Right lobe of liver (tissue), 6 donors: Measurements from ENCODE around the gene FBXL17. TPM values are rescaled to one million over a fixed set of nuclear protein-coding genes. Genes with fewer than 3 reads are reported as not detected.

Experiments
- ATAC-seq, 4 donors: fragments of 200-7000 bp; cut with Tn5 transposase; one replicate each; pipeline ENCODE4 v1.9.1; 2020; ENCODE audit warnings: mild to moderate bottlenecking in 4 of 4, moderate library complexity in 4 of 4
- DNase-seq, 3 donors: peaks; one replicate each; pipeline ENCODE4 v3.0.0-alpha.2; 2020
- H3K27ac ChIP-seq, 3 donors: fragments of 200-600 bp; one replicate each; pipeline ENCODE4 v1.8.0; 2022
- H3K27me3 ChIP-seq, 2 donors: fragments of 200-600 bp; one replicate each; pipeline ENCODE4 v1.8.0; 2022
- H3K36me3 ChIP-seq, 4 donors: fragments of 200-600 bp; sonication (generic) in 1 of 4; one replicate each; pipeline versions ENCODE4 v1.5.1 to v1.8.0; 2017 to 2022; ENCODE audit warnings: control low read depth in 1 of 4
- H3K4me1 ChIP-seq, 4 donors: fragments of 200-600 bp; sonication (generic) in 1 of 4; one replicate each; pipeline versions ENCODE4 v1.5.1 to v1.8.0; 2017 to 2022; ENCODE audit warnings: control low read depth in 1 of 4
- H3K4me3 ChIP-seq, 3 donors: fragments of 200-600 bp; one replicate each; pipeline ENCODE4 v1.8.0; 2022
- H3K9me3 ChIP-seq, 4 donors: fragments of 200-600 bp; sonication (generic) in 1 of 4; one replicate each; pipeline versions ENCODE4 v1.5.1 to v1.8.0; 2017 to 2022; ENCODE audit warnings: control low read depth in 1 of 4
- POLR2A ChIP-seq: fragments of 450-650 bp; IDR thresholded peaks from one replicate; pipeline ENCODE4 v1.6.1; 2017; ENCODE audit warnings: antibody characterized with exemption, mild to moderate bottlenecking
- WGBS: methylation state at CpG from one replicate; pipeline ENCODE4 v1.1.6; 2018; ENCODE audit warnings: low coverage, low lambda C conversion rate; ENCODE audit not compliant: insufficient coverage; ENCODE audit errors: missing lambda C conversion rate; 5-methylcytosine and 5-hydroxymethylcytosine counted together
- intact Hi-C, 2 donors: fragments of 100-400 bp; cut with DNase I; formaldehyde crosslinking; loops; one replicate each; pipeline versions ENCODE4 v1.11.2 to v1.14.1; 2022
- total RNA-seq, 6 experiments: library from RNA; depleted of rRNA in 2 of 6; stranded (reverse); fragments of >200 nt in 2 of 6; fragmentation: NEBNext Ultra II Directional in 3 of 6; extraction: Animal tissue kit (Norgen Biotek cat#: 25700) in 3 of 6; gene quantifications; one replicate each; pipeline versions ENCODE4 v1.1.0 to v1.2.4, GENCODE V29; 2016 to 2023
- TF ChIP-seq, protein P1 (sequence below), 4 donors: fragments of 200-600 bp in 3 of 4; fragments of 450-650 bp in 1 of 4; IDR thresholded peaks; one replicate each; pipeline versions ENCODE4 v1.5.1 to v1.8.0; 2016 to 2022; ENCODE audit warnings: antibody characterized with exemption in 4 of 4, mild to moderate bottlenecking in 2 of 4
- donor health status: DM: no; HTN: yes; CAD: no.
- donor health status: DM: no; HTN: no; CAD: no.
- donor health status: DM: no; HTN: no; CAD: no.
- donor health status: DM: no; HTN: yes; CAD: no.
- donor health status: DM: no; HTN: yes; CAD: no.

The FBXL17 gene
- total RNA-seq, 6 experiments from 2014 or later = 7.7 to 10.6 (median 9.1) TPM

DNA sequence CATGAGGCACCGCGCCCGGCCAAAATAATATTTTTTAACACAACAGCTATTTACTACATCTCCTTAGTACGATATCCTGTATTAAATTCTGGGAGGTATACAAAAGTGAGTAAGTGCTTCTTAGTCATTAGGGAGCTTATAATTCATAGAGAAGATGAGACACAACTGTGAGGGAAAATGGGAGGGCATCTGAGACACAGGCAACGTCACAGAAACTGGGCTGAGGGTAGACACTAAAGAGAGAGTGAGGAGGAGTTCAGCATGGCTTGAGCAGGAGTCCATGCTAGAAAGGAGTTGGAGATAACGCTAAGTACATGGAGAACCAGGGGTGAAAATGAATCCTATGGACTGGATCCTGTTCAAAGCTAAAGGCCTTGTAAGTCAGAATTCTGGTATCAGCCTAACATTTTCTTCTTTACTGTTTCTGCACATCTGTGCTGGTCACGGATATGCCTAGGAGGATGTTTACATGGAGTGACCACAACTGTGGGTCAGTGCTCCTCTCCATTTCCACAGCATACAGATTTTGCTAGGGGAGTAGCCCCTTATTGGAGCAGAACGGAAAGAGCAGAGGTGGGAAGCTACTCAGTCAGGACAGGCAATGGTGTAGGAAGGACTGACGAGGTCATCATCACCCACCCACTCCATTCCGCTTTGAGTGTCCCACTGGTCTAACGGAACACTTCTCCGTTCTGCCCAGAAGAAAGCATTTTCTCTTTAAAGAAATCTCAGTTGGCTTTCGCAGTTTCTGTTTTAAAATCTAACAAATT, 400.8 kb downstream of the FBXL17 start:
- Histone ChIP-seq H3K4me3 (no peak overlapping the region), H3K27me3 (no peaks in the 10 kb centered on the region), H3K36me3 (no peaks in the 10 kb centered on the region), H3K4me1 (peaks cover 0 to 4% (median 0%) of the 10 kb centered on the region in 4 donors), H3K27ac (no peak overlapping the region), H3K9me3 (no peaks in the 10 kb centered on the region)
- intact Hi-C loops = no loop called here
- WGBS = 87% methylated on average over 13 of the region's 13 CpGs
- ATAC-seq (no peak), DNase-seq (no peak)
- TF ChIP-seq, protein P1, sequence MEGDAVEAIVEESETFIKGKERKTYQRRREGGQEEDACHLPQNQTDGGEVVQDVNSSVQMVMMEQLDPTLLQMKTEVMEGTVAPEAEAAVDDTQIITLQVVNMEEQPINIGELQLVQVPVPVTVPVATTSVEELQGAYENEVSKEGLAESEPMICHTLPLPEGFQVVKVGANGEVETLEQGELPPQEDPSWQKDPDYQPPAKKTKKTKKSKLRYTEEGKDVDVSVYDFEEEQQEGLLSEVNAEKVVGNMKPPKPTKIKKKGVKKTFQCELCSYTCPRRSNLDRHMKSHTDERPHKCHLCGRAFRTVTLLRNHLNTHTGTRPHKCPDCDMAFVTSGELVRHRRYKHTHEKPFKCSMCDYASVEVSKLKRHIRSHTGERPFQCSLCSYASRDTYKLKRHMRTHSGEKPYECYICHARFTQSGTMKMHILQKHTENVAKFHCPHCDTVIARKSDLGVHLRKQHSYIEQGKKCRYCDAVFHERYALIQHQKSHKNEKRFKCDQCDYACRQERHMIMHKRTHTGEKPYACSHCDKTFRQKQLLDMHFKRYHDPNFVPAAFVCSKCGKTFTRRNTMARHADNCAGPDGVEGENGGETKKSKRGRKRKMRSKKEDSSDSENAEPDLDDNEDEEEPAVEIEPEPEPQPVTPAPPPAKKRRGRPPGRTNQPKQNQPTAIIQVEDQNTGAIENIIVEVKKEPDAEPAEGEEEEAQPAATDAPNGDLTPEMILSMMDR (IDR thresholded peaks at IDR 0.05) = no peak
- no peak for TF ChIP-seq POLR2A

DNA sequence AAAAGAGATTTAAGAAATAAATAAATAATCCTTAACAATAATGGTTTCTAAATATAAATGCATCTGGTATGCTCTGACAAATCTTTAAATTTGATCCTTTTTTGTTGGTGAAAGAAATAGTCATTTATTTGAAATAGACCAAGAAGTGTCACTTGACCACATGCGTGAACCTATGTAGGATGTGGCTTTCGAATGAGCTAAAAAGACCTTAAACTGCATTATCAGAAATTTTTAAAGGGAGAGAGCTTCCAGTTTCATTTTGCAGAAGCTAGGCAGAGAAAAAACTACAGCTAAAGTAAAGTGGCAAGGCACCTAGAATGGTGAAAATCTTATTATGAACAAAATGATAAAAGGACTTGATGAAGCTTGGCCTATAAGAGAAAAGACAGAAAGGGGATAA, 402.0 kb downstream of the FBXL17 start:
- peaks cover 0 to 4% (median 0%) of the 10 kb centered on the region in 4 donors for H3K4me1 ChIP-seq
- H3K27ac ChIP-seq = no peak overlapping the region
- WGBS = 43% methylated on average over 2 of the region's 2 CpGs
- no peaks in the 10 kb centered on the region for H3K36me3 ChIP-seq
- TF ChIP-seq, protein P1 (IDR thresholded peaks at IDR 0.05) = no peak
- TF ChIP-seq POLR2A = no peak
- ATAC-seq (no peak), DNase-seq (no peak)
- H3K4me3 ChIP-seq = no peak overlapping the region
- H3K27me3 ChIP-seq = no peaks in the 10 kb centered on the region
- H3K9me3 ChIP-seq = no peaks in the 10 kb centered on the region
- intact Hi-C loops = no loop called here

DNA sequence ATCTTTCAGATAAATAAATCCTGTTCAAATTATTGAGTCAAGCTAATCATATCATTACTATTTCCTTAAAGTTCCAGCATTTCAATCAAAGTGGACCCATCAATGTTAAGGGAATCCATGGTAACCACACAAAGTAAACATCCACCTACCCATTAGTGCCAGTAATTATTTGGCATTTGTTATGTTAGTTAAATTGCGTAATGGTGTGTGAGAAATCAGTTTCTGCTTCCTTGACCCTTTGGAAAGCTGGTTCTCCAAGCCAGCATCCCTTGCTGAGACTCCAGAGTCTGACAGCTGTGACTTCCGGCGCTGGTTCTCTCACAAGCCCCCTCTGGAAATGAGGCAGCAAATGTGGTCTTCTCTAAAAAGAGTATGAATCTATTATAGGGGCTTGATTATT, 402.6 kb downstream of the FBXL17 start:
- 74% methylated on average over 3 of the region's 3 CpGs for WGBS
- Histone ChIP-seq H3K27me3 (no peaks in the 10 kb centered on the region), H3K4me1 (peaks cover 0 to 4% (median 0%) of the 10 kb centered on the region in 4 donors), H3K4me3 (no peak overlapping the region), H3K9me3 (no peaks in the 10 kb centered on the region), H3K27ac (no peak overlapping the region), H3K36me3 (no peaks in the 10 kb centered on the region)
- ATAC-seq (peak; percentile 49 to 95 (median 88)), DNase-seq (no peak)
- intact Hi-C loops = no loop called here
- TF ChIP-seq, protein P1 (IDR thresholded peaks at IDR 0.05) = no peak
- TF ChIP-seq POLR2A = no peak

DNA sequence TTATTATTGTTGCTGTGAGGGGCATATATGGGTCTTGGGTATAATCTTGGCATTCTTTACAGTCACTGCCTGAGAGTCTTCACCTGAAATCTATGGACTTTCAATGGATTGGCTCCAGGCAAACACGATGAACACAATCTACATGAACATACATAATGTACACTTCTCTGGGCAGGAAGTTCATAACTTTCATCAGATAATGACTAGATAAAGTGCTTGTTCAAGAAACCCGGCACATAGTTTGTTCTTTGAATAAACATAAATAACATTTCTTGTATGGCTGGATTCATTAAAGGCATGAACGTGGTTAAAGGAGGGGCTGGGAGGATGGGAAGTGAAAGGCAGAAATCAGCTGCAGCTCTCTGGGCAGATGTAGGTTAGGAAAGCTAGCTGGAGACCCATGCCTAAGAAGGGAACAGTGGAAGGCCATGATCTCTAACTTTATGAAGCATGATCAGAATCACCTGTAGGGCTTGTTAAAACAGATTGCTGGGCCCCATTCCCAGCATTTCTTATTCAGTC, 404.3 kb downstream of the FBXL17 start:
- peaks cover 0 to 4% (median 0%) of the 10 kb centered on the region in 4 donors for H3K4me1 ChIP-seq
- no peak for DNase-seq
- no peak for ATAC-seq
- H3K4me3 ChIP-seq = no peak overlapping the region
- WGBS = 56% methylated on average over 3 of the region's 3 CpGs
- H3K36me3 ChIP-seq = no peaks in the 10 kb centered on the region
- intact Hi-C loops = no loop called here
- H3K9me3 ChIP-seq = no peaks in the 10 kb centered on the region
- H3K27ac ChIP-seq = no peak overlapping the region
- no peak for TF ChIP-seq POLR2A
- TF ChIP-seq, protein P1 (IDR thresholded peaks at IDR 0.05) = no peak
- no peaks in the 10 kb centered on the region for H3K27me3 ChIP-seq
